Measurements from ENCODE around the gene SMIM45.

GRCh38 chr22:41910050-41911000, 41.6 kb upstream of the SMIM45 start:
- TF ChIP-seq CTCF (IDR thresholded peaks at IDR 0.05): no peak
- TF ChIP-seq POLR2A (IDR thresholded peaks at IDR 0.05): no peak

Measured in uterus (tissue), 2 donors.